ENCODE results near the gene WRAP73. TPM values are rescaled to one million over a fixed set of nuclear protein-coding genes. Genes with fewer than 3 reads are reported as not detected.
"Not testable (repeated sequence)": the region's sequence is repeated elsewhere in the genome, so short reads cannot be mapped to it uniquely, and the experiment has no call there.

The WRAP73 gene
- total RNA-seq, 1 donor from 2014 or later: 8.9 TPM

DNA sequence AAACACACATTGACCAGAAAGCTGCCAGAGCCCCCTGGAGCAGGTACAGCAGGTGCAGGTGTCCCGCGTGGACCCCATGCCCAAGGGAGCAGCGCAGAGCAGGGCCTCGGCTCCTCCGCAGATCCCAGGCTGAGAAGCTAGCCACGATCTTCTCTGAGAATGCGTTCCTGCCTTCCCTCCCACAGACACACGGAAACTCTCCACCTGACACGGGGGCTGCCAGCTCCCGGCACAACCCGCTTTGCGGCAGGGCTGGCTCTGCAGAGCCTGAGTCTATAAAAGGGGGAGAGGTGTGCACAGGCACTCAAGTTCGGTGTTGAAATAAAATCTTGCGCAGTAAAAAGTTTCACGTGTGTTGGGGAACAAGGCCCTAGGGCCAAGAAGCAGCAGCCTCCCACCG is 48.2 kb downstream of the WRAP73 start:
- ATAC-seq (no peak), DNase-seq (ENCODE audit: low spot score) (no peak)

DNA sequence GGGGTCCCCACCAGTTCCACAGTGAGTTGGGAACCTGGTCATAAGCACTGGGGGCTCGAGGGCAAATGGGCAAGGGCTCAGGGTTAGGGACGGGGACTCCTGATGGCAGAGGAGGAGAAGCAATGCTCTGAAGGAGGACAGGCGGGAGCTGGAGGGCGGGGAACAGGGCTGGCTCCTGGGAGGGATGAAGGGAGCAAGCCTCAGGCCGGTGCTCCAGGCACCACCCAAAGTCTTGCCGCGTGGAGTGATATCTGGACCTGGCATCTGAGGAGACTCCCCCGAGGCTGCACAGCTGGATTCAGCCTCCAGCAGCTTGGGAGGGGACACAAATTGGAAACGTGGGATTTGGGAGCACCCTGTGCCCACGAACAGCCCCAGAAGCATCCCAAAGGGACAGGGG is 49.5 kb downstream of the WRAP73 start:
- ATAC-seq (no peak), DNase-seq (ENCODE audit: low spot score) (no peak)

DNA sequence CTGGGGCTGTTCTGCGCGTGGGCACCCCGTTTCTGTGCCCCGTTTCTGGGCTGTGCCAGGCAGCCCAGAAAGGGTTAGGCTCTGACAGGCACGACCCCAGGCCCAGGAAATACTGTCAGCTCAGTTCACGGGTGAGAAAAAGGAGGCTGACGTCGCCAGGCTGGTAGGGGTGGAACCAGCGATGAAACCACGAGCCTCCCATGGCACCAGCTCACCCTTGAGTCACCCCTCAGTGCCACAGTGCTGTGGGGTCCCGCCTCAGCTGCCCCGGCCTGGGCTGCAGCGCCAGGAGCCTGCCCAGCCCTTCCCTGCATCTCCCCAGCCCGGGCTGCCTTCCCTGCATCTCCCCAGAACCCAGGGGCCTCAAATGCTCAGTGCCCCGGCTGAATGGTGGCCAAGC is 50.1 kb downstream of the WRAP73 start:
- DNase-seq (ENCODE audit: low spot score) (no peak), ATAC-seq (no peak)

DNA sequence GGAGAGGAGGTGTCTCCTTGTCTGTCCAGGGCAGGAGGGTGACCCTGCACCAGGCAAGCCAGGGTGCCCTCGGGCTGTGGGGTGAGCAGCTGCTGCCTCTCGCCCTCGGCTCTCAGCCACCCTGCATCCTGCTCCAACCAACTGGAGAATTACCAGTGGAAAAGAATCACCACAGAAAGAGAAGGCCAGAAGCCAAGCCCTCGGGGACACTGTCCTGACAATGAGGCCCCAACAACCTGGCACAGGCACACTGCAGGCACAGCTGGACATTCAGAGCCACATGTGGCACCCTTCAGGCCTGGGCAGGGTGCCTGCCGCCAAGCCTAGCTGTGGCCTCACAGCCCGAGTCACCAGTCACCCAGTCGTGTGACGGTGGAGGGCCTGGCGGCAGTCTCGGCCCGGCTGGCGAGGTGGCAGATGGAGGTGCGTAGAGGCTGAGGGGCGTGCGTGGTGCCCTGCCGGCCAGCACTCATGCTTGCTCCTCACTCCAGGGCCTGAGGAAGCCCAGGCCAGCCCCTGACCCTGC is 50.6 kb downstream of the WRAP73 start:
- ATAC-seq: no peak
- no peak for DNase-seq (ENCODE audit: low spot score)

DNA sequence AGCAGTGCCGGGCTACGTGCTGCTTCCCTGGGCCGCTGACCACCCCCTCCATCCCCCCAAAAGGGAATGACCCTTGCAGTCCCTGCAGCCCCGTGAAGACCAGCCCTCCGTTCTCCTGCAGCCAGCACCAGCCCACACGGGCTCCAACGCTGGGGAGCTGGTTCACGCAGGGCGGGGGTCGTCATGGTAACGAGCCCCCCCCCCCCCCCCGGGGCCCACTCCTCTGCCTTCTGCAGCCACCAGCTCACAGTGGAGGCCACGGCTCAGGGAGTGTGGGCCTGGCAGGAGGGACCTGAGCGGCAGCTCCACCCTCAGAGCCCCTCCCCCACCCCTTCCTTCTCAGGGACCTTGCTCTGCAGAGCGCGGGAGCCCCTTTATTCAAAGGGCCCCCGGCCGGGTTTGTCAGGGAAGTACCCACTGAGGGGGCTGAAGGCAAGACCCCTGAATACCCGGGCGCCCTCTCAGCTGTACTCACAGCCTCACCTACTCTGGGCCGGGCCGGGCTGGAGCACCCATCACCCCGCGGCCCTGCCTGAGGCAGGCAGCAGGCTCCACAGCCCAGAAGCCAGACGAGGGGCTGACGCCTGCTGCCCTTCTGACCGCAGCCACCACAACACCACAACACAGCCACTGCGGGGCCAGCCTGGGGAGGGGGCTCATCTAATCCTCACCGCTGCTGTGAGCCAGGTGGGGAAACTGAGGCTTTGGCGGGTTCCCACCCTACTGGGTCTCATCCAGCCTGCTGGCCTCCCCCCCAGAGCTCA is 51.2 kb downstream of the WRAP73 start:
- ATAC-seq (no peak), DNase-seq (ENCODE audit: low spot score) (no peak)

DNA sequence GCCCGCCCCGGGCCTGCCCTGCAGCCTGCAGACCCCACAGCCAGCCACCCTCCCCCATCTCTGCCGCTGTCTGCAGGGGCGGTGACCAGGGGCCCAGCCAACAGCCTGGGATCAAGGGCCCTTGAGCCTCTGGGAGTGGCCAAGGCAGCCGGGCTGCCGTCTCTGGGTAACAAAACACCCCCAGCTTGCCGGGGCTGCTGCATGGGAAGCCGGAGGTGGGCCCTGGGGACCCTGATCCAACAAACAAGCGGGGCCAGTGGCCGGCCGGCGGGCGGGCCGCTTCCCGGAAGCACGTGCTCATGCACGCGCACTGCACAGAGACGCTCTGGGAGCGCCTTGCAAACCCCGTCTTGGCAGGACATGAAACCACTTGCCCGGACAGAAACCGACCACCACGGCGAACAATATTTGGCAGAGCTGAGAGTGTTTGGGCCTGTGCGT is 51.8 kb downstream of the WRAP73 start:
- peak; percentile 24 for ATAC-seq
- no peak for DNase-seq (ENCODE audit: low spot score)

DNA sequence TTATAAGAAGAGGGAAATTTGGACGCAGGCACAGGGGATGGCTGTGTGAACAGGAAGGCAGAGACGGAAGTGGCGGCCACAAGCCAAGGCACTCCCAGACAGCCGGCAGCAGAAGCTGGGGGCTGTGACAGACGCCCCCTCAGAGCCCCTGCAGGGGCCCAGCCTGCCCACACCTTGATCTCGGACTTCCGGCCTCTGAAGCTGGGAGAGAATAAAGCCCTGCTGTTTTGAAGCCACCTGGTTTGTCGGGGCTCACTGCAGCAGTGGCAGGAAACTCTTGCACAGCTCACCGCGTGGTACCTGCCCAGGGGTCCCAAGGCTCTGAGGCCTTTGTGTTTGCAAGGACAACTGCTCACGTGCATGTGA is 52.3 kb downstream of the WRAP73 start:
- DNase-seq (ENCODE audit: low spot score): no peak
- peak; percentile 24 for ATAC-seq

DNA sequence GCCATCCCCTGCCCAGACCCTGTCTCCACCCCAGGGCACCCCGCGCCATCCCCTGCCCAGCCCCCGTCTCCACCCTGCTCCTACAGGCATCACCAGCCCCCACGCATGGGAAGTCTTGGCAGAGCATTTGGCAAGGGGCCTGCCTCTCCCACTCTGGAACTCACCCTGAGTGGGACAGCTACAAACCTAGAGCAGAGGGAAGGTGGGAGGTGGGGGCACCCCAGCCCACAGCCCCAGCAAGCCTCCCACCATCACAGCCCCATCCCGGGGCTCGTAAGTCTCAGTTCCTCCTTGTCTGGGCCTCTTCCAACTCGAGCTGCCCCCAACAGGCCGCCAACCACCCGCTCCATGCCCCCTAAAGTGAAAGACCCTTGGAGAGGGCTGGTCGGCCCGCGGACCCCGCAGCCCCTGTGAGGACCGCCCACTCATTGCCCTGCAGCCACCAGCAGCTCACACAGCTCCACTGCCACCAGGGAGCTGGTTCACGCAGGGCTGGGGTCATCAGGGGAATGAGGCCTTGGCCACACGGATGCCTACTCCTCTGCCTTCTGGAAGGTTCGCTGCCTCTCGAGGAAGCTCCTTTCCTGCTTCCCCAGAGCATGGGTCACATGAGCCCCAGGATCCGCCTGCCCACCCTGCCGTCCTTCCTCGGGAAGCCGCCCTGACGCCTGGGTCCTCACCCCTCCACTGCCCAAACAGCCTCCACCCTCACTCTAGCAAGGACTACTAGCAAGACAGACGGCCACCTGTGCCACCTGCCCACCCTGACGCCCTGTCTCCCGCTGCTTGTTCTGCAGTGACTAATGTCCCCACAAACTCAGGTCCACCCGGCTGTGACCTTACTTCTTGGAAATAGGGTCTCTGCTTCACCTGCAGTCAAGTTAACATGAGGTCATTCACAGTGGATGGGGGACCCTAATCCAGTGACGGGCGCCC is 53.0 kb downstream of the WRAP73 start:
- DNase-seq (ENCODE audit: low spot score): no peak
- ATAC-seq: no peak

DNA sequence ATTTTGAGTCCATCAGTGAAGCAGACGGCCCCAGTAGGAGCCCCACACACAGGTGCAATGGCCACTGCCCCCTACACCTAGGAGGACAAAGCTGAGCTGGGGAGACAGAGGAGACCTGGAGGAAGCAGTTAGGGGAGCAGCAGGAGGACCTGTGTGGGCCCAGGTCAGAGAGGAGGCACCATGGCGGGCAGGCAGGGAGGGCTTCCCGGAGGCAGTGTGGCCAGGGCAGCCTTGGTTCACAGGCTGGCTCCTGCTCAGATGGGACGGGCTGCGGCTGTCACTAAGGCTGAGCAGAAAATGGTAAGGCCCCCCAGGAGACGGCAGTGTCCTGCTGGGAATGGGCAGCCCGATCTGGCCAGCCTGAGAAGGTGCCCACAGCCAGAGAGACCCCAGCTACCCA is 54.0 kb downstream of the WRAP73 start:
- ATAC-seq: no peak

DNA sequence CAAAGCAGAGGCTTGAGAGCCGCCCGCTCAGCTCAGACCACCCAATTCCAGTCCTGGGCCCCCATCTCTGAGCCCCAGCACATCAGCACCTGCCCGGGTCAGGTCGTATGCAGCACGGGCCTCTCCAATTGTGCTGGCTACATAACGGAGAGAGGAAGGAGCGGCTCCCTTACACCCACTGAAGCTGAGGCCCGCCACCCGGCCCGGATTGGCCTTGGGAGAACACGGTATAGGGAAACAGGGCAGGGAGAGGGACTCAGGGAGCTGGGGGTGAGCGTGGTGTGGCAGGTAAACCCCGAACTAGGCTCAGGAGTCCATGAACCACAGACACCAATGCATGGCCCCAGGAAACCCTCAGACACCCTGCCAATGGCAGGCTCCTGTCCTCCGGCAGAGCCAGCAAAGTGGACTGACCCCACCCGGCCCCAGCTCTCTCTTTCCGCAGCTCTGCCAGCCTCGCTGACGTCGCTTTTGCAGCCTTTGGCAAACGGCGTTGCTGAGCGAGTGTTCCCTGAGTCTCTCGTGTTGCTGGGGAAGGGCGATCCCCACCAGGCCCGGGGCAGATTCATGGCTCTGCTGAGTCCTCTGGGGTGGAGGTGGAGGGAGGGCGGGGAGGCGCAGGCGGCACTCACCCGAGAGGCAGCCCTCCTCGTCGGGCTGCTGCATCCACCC is 55.1 kb downstream of the WRAP73 start:
- ATAC-seq (no peak), DNase-seq (ENCODE audit: low spot score) (no peak)

More for the DNA sequence above, 54.0 kb downstream of the WRAP73 start:
- no peak for DNase-seq (ENCODE audit: low spot score)

DNA sequence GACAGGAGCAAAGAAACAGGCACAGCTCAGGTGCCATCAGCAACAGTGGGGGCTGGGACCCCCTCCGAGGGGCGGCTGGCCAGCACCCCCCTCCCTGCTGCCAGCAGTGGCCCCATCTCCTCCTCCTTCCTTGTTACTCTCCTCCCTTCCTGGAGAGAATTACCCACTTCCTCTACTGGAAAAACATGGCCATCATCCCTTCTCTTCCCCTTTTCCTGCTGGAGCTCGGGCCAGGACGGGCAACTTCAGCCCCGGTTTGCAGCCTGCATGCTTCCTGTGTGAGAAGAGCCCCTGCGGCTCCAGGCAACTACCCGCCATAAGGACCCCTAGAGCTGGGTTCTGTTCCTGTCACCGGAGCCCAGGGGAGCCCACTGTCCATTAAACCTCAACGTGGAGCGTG is 56.2 kb downstream of the WRAP73 start:
- ATAC-seq: no peak

DNA sequence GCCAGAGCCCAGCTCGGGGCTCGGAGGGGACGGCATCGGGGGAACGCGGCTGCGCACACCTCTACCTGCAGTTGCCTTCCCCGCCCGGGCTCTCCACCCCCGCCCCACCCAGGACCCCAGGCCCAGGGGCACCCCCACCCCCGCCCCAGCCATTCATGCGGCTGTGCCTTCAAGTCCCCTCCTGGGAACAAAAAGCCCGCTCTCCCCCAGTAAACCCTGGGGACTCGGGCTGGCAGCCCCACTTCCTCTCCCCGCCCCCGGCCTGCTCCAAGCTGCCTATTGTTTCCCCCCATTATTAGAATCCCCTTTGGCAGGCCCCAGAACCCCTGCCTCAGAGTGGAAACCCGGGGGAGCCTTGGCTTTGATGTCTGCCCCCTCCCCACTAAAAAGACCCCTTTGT is 56.6 kb downstream of the WRAP73 start:
- no peak for ATAC-seq
- DNase-seq (ENCODE audit: low spot score): no peak

More for the DNA sequence above, 56.2 kb downstream of the WRAP73 start:
- DNase-seq (ENCODE audit: low spot score): no peak

DNA sequence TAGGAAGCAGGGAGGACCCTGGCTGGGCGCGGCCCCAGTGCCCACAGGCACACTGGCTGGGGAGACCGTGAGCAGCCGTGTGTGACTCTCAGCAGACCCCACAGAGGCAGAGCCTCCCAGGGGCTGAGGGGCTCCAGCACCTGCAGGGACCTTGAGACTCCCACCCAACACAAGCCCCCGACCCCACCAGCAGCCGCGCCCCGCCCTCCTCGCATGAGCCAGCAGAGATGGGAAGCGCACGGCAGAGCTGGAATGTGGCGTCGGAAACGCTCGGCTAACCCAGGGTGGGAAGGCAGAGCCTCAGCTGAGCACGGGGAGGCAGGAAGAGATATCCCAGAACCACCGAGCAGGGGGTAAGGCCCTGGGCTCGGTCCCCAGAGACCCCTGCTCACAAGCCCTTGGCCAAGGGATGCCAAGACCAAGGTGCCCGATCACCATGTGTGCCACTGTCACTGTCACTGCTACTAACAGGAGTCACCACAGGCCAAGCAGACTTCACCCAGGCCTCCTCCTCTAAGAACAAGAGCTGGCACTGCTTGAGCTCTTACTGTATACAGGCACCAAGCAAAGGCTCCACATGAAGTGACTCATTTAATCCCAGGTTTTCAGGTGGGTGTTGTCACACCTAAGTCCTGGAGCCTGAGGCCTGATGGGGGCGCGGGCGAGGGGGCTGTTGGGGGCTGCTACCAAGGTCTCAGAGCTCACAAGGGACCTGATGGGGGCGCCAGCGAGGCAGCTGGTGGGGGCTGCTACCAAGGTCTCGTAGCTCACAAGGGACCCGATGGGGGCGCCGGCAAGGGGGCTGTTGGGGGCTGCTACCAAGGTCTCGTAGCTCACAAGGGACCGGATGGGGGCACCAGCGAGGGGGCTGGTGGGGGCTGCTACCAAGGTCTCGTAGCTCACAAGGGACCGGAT is 58.7 kb downstream of the WRAP73 start:
- no peak for DNase-seq (ENCODE audit: low spot score)
- ATAC-seq: no peak

DNA sequence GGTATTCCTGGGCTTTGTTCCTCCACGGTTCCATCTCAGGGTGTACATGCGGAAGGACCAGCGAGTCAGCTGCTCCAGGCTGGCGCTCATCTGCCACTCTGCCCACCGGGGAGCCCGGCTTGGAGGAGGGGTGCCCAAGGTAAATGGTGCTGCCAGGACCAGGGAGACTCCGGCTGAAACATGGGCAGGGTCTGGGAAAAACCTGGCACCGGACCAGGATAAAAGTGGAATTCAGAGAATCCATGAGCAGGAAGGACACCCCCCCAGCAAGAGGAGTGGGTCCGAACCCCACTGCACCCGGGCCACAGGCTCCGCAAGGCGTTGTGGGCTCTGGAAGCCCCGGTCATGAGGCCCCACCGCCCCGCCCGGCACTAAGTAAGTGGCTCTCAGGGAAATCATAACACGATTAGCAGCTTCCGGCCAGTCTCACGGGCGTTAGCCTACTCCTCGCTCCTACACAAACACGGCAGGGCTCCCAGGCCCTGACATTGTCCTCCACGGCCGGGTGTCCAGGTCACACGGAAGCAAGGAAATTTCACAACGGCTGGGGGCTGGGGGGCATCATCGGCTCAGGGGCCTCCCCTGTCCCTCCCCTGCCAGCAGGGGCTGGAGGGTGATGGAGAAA is 59.7 kb downstream of the WRAP73 start:
- peak; percentile 38 for ATAC-seq
- DNase-seq (ENCODE audit: low spot score): no peak

DNA sequence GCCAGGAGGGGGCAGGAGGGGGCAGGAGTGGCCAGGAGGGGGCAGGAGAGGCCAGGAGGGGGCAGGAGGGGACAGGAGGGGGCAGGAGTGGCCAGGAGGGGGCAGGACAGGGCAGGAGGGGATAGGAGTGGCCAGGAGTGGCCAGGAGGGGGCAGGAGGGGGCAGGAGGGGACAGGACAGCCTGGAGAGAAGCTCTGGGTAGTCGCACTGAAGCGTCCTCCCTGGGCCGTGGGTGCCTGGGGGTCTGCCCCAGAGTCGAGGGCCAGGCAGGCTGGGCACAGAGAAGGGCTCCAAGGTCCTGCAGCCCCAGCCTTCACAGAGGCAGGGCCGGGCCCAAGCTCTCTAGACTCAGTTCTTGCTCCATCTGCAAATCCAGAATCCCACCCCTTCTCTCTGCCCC is 61.5 kb downstream of the WRAP73 start:
- ATAC-seq (no peak), DNase-seq (ENCODE audit: low spot score) (no peak)

DNA sequence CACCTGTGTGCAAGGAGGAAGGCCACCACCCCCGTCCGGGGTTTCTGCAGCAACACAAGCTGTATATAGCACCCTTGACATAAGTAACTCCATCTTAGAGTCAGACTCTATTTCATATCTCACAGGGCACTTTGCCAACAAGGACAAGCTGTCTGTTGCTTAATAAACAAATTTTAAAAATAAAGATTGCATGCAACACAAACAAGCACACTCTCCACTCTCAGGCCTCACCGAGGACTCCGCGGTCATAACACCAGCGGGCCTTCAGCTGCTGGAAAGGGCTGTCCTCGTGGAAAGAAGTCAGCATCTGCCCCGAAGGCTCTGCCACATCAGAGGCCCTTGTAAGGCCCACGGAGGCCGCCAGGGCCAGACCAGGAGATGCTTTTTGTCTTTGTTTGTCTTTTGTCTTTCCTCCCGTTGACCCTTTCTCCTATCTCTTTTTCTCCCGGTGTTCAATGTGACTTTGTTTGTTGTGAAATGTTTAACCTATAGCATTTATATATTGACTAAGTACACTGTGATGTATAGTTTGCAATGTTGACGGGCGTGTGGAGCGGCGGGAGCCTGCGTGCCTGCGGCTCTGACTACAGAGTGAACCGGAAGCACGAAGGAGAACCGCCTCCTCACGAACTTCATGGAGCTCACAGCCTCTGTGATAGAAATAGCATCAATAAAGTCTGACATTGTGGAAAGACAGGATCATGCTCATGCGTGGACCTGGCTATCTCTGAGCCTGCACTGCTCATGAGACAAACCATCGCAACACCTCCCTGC is 62.7 kb downstream of the WRAP73 start:
- ATAC-seq: no peak
- no peak for DNase-seq (ENCODE audit: low spot score)

DNA sequence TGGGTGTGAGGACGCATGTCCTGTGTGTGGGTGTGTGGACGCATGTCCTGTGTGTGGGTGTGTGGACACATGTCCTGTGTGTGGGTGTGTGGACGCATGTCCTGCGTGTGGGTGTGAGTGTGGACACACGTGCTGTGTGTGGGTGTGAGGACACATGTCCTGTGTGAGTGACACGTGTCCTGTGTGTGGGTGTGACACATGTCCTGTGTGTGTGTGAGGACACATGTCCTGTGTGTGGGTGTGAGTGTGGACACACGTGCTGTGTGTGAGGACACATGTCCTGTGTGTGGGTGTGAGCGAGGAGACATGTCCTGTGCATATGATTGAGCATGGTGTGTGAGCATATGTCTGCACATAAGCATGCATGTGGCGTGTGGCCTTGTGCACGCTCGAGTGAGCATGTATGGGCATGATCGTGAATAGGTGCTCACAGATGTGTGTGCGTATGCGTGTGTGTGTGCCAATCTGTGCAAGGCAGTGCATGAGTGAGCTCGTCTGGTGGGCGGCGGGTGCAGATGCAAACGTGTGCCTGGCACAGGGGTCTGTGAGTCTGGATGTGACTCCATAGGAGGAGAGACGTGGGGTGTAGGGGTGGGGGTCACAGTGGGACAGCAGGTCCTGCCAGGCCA is 63.8 kb downstream of the WRAP73 start:
- ATAC-seq (no peak), DNase-seq (ENCODE audit: low spot score) (no peak)

DNA sequence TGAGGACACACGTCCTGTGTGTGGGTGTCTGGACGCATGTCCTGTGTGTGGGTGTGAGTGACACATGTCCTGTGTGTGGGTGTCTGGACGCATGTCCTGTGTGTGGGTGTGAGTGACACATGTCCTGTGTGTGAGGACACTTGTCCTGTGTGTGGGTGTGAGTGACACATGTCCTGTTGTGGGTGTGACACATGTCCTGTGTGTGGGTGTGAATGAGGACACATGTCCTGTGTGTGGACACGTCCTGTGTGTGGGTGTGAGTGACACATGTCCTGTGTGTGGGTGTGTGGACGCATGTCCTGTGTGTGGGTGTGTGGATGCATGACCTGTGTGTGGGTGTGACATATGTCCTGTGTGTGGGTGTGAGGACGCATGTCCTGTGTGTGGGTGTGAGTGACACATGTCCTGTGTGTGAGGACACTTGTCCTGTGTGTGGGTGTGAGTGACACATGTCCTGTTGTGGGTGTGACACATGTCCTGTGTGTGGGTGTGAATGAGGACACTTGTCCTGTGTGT is 64.5 kb downstream of the WRAP73 start:
- not testable (repeated sequence) for ATAC-seq; DNase-seq (ENCODE audit: low spot score)

Measured in left lobe of liver (tissue), 2 donors.